ENCODE data around the gene TMEFF2.
"Not testable (repeated sequence)": the region's sequence is repeated elsewhere in the genome, so short reads cannot be mapped to it uniquely, and the experiment has no call there.

The TMEFF2 gene

DNA sequence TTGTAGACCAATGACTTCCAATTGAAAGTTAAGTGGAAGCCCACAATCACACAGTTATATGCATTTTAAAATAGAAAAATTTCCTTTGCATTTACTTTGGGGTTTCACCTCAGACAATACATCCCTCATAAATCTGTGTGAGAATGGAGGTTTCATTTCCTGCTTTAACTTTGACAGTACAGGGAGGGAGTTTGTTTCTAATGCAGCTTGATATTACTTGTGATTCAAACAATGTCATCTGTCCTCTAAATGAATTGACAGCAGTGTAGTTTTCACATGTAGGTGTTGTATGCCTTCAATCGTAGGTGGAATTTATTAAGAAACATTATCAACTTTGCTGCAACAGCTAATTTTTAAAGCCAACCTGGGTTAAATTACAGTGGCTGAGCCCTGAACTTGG is 75.2 kb downstream of the TMEFF2 start:
- in situ Hi-C loops (cut with HindIII; ENCODE audit: low pct_unique_long_range_greater_than_20kb, low sequenced_read_pairs): no loop called here
- no peak for TF ChIP-seq JUND (IDR thresholded peaks at IDR 0.05; ENCODE audit: low read depth)
- DNase-seq (ENCODE audit: low read depth in 1 of 2, low spot score in 1 of 2): no peak

DNA sequence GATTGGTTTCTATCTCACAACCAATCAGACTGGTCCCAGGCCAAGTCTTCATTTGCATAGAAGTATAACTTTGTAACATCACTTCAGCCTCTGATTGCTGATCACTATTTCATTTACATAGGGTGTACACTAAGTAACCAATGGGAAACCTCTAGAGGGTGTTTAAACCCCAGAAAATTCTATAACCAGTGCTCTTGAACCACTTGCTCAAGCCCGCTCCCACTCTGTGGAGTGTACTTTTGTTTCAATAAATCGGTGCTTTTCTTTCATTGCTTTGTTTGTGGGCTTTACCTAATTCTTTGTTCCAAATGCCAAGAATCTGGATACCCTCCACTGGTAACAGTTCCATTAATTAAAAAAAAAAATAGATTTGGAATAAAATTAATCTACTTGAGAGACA is 77.0 kb downstream of the TMEFF2 start:
- DNase-seq (ENCODE audit: low read depth in 1 of 2, low spot score in 1 of 2): no peak
- no peak for TF ChIP-seq JUND (IDR thresholded peaks at IDR 0.05; ENCODE audit: low read depth)
- in situ Hi-C loops (cut with HindIII; ENCODE audit: low pct_unique_long_range_greater_than_20kb, low sequenced_read_pairs): no loop called here

DNA sequence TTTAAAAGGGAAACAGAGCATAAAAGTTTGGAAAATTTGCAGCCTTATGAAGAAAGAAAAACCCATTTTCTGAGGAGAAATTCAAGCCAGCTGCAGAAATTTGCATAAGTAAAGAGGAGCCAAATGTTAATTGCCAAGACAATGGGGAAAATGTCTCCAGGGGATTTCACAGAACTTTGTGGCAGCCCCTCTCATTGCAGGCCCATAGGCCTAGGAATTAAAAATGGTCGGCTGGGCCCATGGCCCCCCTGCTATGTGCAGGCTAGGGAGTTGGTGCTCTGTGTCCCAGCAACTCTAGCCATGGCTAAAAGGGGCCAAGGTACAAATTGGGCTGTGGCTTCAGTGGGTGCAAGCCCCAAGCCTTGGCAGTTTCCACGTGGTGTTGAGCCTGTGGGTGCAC is 83.2 kb downstream of the TMEFF2 start:
- DNase-seq (ENCODE audit: low read depth in 1 of 2, low spot score in 1 of 2); in situ Hi-C loops (cut with HindIII; ENCODE audit: low pct_unique_long_range_greater_than_20kb, low sequenced_read_pairs): not testable (repeated sequence)

DNA sequence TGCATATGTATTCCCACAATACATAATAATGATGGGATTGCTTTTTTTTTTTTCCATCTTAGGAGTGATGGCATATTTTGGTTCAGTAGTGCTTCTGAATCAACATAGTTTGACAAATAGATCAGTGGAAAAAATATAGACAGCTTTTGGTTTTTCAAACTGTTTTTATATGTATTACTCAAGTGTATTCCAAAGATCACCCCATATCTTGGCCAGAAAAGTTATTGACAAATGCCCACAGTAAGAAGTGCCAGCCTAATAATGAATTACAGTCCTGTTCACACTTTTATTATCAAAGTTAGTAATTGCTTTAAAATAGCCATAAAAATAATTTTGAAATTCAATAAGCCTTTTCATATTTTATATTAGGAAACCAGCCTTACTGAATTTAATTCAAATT is 95.0 kb downstream of the TMEFF2 start:
- no peak for DNase-seq (ENCODE audit: low read depth in 1 of 2, low spot score in 1 of 2)
- in situ Hi-C loops (cut with HindIII; ENCODE audit: low pct_unique_long_range_greater_than_20kb, low sequenced_read_pairs): no loop called here
- TF ChIP-seq JUND (IDR thresholded peaks at IDR 0.05; ENCODE audit: low read depth): no peak

DNA sequence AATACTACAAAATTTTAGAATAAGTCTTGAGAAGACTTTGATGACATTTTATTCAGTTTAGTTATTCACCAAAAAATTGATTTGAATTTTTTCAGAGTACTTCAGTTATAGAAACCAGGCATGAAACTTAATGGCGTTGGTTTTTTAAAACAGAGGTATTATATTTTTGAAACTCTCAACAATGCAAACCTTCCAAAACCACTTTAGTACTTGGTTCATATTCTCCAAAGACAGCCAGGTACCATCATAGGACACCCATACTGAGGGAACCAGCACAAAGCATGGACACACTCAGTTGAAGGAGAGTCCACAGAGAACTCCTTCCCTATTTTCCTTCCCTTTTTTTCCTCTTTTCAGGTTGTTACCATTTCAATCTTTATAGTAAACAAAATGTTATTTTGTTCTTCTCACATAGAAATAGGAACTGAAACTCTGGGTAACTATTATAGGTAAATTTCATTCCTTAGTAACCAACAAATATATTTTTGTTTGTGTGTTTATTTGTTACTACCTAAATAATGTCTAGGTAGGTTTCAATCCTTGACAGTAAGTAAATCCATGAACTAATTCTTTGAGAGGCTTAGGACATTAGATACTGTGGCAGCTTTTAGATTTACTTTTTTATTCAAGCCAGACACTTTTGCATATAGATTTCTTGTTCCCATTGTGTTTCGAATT is 95.8 kb downstream of the TMEFF2 start:
- DNase-seq (ENCODE audit: low read depth in 1 of 2, low spot score in 1 of 2): no peak
- TF ChIP-seq JUND (IDR thresholded peaks at IDR 0.05; ENCODE audit: low read depth): no peak
- in situ Hi-C loops (cut with HindIII; ENCODE audit: low pct_unique_long_range_greater_than_20kb, low sequenced_read_pairs): no loop called here

DNA sequence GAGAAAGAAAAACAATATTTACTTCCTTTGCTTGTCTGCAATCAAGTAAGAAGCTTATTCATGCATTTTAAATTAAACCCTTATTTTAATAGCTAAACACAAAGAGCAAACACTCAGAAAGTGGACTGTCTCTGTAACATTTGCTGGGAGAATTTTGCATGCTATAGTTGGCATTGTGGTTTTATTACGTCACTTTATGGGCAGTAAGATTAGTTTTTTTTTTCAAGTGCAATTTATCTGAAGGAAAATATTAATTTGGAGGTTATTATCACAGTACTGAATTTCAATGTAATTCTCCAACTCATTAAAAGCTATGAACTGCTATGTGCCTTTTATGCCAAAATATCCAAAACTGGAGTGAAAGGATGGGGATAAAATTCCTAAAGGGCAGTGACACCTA is 103.3 kb downstream of the TMEFF2 start:
- no peak for DNase-seq (ENCODE audit: low read depth in 1 of 2, low spot score in 1 of 2)
- no peak for TF ChIP-seq JUND (IDR thresholded peaks at IDR 0.05; ENCODE audit: low read depth)
- in situ Hi-C loops (cut with HindIII; ENCODE audit: low pct_unique_long_range_greater_than_20kb, low sequenced_read_pairs): no loop called here

DNA sequence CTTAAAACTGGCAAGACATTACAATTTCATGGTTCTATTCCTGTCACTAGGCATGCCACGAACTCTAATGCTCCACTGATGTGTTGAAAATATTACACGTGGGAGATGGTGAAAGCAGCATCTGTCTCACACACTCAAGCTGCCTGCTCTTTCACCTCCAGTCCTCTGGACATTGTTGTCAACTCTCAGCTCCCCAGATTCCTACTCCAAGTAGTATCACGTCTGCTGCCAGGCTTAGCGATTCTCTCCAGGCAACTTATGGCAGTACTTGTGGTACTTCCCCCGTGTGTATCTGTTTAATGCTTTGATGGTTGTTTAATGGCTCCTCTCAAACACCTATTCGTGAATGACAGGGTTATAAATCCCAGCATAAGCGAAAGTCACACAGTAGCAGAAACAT is 103.8 kb downstream of the TMEFF2 start:
- TF ChIP-seq JUND (IDR thresholded peaks at IDR 0.05; ENCODE audit: low read depth): no peak
- DNase-seq (ENCODE audit: low read depth in 1 of 2, low spot score in 1 of 2): no peak
- in situ Hi-C loops (cut with HindIII; ENCODE audit: low pct_unique_long_range_greater_than_20kb, low sequenced_read_pairs): no loop called here

DNA sequence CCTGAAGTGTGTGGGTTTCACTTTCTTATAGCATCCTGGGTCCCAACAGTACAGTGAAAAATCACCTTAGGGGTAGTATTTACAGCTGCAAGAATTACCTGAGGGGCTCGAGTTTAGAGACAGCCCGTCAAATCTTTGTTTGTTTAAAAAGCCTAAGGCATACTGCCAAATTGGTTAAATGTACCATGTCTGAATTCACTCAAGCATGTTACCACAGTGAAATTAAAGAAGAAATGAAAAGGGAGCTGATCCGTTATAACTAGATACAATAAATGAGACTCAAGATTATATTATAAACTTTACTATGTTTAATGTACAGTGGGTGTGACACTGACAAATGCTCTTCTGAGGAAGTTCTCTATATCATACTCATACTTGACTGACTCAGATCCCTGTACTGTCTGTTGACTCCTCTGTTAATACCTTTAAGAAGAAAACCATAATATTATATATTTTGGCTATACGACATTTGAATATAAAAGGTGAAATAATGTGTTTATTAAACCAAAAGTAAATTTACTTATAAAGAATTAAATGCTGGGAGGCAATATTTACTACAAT is 107.3 kb downstream of the TMEFF2 start:
- TF ChIP-seq JUND (IDR thresholded peaks at IDR 0.05; ENCODE audit: low read depth): no peak
- no peak for DNase-seq (ENCODE audit: low read depth in 1 of 2, low spot score in 1 of 2)
- in situ Hi-C loops (cut with HindIII; ENCODE audit: low pct_unique_long_range_greater_than_20kb, low sequenced_read_pairs): no loop called here

DNA sequence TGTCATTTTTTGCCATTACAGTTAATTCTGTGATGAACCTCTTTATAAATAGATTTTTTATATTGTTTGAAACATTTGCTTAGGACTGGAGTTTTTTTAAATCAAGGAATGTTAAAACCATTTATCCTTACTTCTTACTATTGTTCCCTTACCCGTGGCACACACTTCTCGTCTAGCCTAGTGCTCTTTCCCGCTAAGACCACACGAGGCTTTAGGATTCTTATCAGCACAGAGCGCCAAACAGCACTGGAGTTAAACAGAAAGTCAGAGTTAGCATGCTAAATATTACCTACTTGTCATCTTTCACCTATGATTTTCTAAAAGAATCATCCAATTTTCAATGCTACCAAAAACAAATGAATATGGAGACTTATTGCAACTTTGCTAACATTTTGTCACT is 112.6 kb downstream of the TMEFF2 start:
- DNase-seq (ENCODE audit: low read depth in 1 of 2, low spot score in 1 of 2): no peak
- TF ChIP-seq JUND (IDR thresholded peaks at IDR 0.05; ENCODE audit: low read depth): no peak
- in situ Hi-C loops (cut with HindIII; ENCODE audit: low pct_unique_long_range_greater_than_20kb, low sequenced_read_pairs): no loop called here

DNA sequence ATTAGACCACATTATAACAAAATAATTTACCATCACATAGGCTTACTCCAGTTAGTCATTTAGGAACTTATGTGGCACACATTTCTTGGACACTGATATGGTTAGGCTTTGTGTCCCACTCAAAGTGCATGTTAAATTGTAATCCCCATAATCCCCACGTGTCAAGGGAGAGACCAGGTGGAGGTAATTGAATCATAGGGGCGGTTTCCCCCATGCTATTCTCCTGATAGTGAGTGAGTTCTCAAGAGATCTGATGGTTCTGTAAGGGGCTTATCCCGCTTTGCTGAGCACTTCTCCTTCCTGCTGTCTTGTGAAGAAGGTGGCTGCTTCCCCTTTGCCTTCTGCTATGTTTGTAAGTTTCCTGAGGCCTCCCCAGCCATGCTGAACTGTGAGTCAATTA is 114.6 kb downstream of the TMEFF2 start:
- in situ Hi-C loops (cut with HindIII; ENCODE audit: low pct_unique_long_range_greater_than_20kb, low sequenced_read_pairs); DNase-seq (ENCODE audit: low read depth in 1 of 2, low spot score in 1 of 2): not testable (repeated sequence)

DNA sequence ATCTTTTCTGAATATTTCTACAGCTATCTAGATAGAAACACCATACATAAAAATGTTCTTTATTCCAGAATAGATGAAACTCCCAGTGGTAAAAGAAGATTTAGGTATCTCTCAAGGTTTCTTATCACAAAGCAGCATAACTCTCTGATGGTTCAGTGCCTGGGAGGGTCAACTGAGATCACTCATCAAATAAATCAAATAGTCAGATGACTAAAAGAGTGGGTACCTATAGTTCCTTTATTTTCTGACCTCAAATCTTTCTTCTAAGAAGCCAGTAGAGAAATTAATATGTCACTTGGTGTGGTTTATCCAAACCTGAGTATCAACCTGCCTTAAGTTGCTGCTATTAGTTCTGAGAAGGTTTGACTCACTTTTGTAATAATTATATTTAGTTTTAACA is 120.9 kb downstream of the TMEFF2 start:
- no peak for TF ChIP-seq JUND (IDR thresholded peaks at IDR 0.05; ENCODE audit: low read depth)
- DNase-seq (ENCODE audit: low read depth in 1 of 2, low spot score in 1 of 2): no peak
- in situ Hi-C loops (cut with HindIII; ENCODE audit: low pct_unique_long_range_greater_than_20kb, low sequenced_read_pairs): no loop called here

DNA sequence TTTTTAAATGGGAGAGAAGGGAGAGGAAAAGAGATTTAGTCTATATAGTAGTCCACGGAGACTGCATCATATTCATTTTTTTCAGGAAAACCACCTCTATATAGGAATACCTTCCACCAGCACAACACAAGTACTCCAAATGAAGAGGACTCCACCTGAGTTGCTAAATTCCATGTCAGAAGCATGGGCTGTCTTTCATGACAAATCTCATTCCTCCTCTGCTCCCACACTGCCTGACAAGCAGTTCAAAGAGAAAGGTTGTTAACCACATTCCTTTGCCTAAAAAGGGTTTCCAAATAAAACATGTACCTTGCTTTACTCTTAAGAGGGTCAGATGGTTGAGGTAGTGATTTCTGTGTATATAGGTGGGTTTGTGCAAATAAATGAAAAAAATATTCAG is 122.0 kb downstream of the TMEFF2 start:
- in situ Hi-C loops (cut with HindIII; ENCODE audit: low pct_unique_long_range_greater_than_20kb, low sequenced_read_pairs): no loop called here
- no peak for TF ChIP-seq JUND (IDR thresholded peaks at IDR 0.05; ENCODE audit: low read depth)
- no peak for DNase-seq (ENCODE audit: low read depth in 1 of 2, low spot score in 1 of 2)

DNA sequence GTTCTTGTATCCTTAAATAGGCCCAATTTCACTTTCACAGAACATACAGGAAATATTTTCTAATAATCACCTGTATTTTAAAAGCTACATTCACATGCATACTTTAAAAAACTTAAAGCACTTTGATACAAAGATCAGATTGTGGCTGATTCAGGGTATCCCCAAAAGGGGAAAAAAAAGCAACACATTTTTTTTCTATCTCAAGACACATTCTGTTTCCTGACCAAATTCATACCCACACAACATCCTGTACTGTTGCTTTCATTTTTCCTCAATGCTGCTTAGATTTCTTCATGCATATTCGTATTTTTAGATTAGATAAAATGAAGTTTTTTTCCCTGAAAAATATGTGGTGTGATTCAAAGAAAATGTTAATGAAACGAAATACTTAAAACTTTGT is 122.5 kb downstream of the TMEFF2 start:
- in situ Hi-C loops (cut with HindIII; ENCODE audit: low pct_unique_long_range_greater_than_20kb, low sequenced_read_pairs): no loop called here

DNA sequence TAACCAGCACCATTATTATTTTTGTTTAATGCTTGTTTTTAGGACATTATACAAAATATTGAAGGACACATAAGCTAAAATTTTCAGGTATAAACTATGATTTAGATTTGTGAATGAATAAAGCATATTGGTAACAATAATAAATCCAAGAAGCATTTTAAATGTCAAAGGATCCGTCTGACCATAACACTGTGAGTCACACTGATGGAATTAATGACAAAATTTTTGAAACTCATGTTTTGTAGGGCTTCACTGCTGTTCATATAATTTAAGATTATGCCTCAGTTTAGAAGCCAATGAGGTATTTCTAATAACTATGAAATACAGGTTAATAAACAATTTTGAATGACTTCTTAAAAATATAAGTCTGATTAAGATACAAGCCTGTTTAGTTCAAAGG is 124.6 kb downstream of the TMEFF2 start:
- in situ Hi-C loops (cut with HindIII; ENCODE audit: low pct_unique_long_range_greater_than_20kb, low sequenced_read_pairs): no loop called here
- DNase-seq (ENCODE audit: low read depth in 1 of 2, low spot score in 1 of 2): no peak
- TF ChIP-seq JUND (IDR thresholded peaks at IDR 0.05; ENCODE audit: low read depth): no peak

More for the DNA sequence above, 122.5 kb downstream of the TMEFF2 start:
- no peak for DNase-seq (ENCODE audit: low read depth in 1 of 2, low spot score in 1 of 2)
- no peak for TF ChIP-seq JUND (IDR thresholded peaks at IDR 0.05; ENCODE audit: low read depth)
